Fibroblast of skin of left biceps (primary cell): Measurements from ENCODE around the gene ACOX3.

Experiments
- DNase-seq, 2 experiments: peaks; one replicate each; pipeline ENCODE4 v3.0.0-alpha.2; 2013; ENCODE audit warnings: low read depth in 2 of 2

ACOX3 gene

GRCh38 chr4:8321771-8322170 is 118.8 kb downstream of the ACOX3 start:
- DNase-seq: no peak

- no peak for DNase-seq
Measured at GRCh38 chr4:8321220-8321619, 119.3 kb downstream of the ACOX3 start.

GRCh38 chr4:8320386-8320750 is 120.2 kb downstream of the ACOX3 start:
- no peak for DNase-seq

- DNase-seq: no peak
Measured at GRCh38 chr4:8319731-8320385, 120.7 kb downstream of the ACOX3 start.

GRCh38 chr4:8319061-8319460 is 121.5 kb downstream of the ACOX3 start:
- DNase-seq: no peak

GRCh38 chr4:8318509-8318908 is 122.0 kb downstream of the ACOX3 start:
- DNase-seq: no peak

GRCh38 chr4:8317474-8317873 is 123.0 kb downstream of the ACOX3 start:
- DNase-seq: no peak

- no peak for DNase-seq
Measured at GRCh38 chr4:8316911-8317351, 123.6 kb downstream of the ACOX3 start.
